OCI-LY7 (cell line): ENCODE results near the gene C16orf92. TPM values are rescaled to one million over a fixed set of nuclear protein-coding genes. Genes with fewer than 3 reads are reported as not detected.

ENCODE experiments used
- BruUV-seq: library from RNA; stranded (reverse); fragments of 400-500 nt; replicated peaks from 2 replicates; lab custom pipeline; 2021; lab: Mats Ljungman, UMichigan
- CTCF ChIA-PET: fragments of 300-600 bp; sonication (Branson Sonifier 250); formaldehyde crosslinking; loops from one replicate; lab custom pipeline; 2022; ENCODE audit warnings: antibody characterized with exemption; ENCODE audit not compliant: unreplicated experiment; lab: Charles Lee
- POLR2A ChIA-PET: fragments of 300-600 bp; sonication (Branson Sonifier 250); formaldehyde crosslinking; loops from one replicate; lab custom pipeline; 2022; ENCODE audit warnings: antibody characterized with exemption; lab: Charles Lee
- DNase-seq: peaks from one replicate; pipeline ENCODE4 v3.0.0-alpha.2; 2015; ENCODE audit warnings: low spot score
- H2AFZ ChIP-seq: fragments of 200-600 bp; sonication (generic), shearing (Covaris generic); 2 replicates; pipeline ENCODE4 v1.6.1; 2014; ENCODE audit warnings: mild to moderate bottlenecking, antibody characterized with exemption, low read length, moderate library complexity
- H3K27ac ChIP-seq: fragments of 200-600 bp; sonication (generic); 2 replicates; pipeline ENCODE4 v1.5.1; 2014; ENCODE audit warnings: mixed run types, low read depth, mild to moderate bottlenecking, moderate library complexity, low read length, inconsistent platforms; ENCODE audit not compliant: poor library complexity, severe bottlenecking
- H3K36me3 ChIP-seq: fragments of 200-600 bp; sonication (generic); 2 replicates; pipeline ENCODE4 v1.6.1; 2014; ENCODE audit warnings: mild to moderate bottlenecking, antibody characterized with exemption, low read length, moderate library complexity, mixed read lengths; ENCODE audit not compliant: insufficient read depth
- H3K4me1 ChIP-seq: fragments of 200-600 bp; sonication (generic); 2 replicates; pipeline ENCODE4 v1.5.1; 2014; ENCODE audit warnings: mild to moderate bottlenecking, low read length; ENCODE audit not compliant: insufficient read depth, poor library complexity, severe bottlenecking
- H3K4me2 ChIP-seq: fragments of 200-600 bp; sonication (generic); 2 replicates; pipeline ENCODE4 v1.6.1; 2014; ENCODE audit warnings: mild to moderate bottlenecking, low read length
- H3K4me3 ChIP-seq: fragments of 200-600 bp; sonication (generic); 2 replicates; pipeline ENCODE4 v1.5.1; 2014; ENCODE audit warnings: mild to moderate bottlenecking, low read depth, low read length; ENCODE audit not compliant: poor library complexity, severe bottlenecking
- H3K79me2 ChIP-seq: fragments of 200-600 bp; sonication (generic); 2 replicates; pipeline ENCODE4 v1.6.1; 2016; ENCODE audit warnings: low read depth, mild to moderate bottlenecking, low read length, moderate library complexity, mixed read lengths; ENCODE audit not compliant: insufficient read depth
- H3K9me2 ChIP-seq: fragments of 200-600 bp; sonication (generic); 2 replicates; pipeline ENCODE4 v1.6.1; 2016; ENCODE audit warnings: mild to moderate bottlenecking, low read length, mixed read lengths; ENCODE audit not compliant: insufficient read depth
- H3K9me3 ChIP-seq: fragments of 200-600 bp; sonication (generic); 2 replicates; pipeline ENCODE4 v1.6.1; 2014; ENCODE audit warnings: mild to moderate bottlenecking, mixed run types, low read length, mixed read lengths
- H4K20me1 ChIP-seq: fragments of 200-600 bp; sonication (generic); 2 replicates; pipeline ENCODE4 v1.6.1; 2014; ENCODE audit warnings: mild to moderate bottlenecking, antibody characterized with exemption, low read length, moderate library complexity, mixed read lengths; ENCODE audit not compliant: insufficient read depth
- CTCF ChIP-seq: fragments of 200-600 bp; sonication (generic); conservative IDR thresholded peaks from 2 replicates; pipeline ENCODE4 v1.5.1; 2014; ENCODE audit warnings: mild to moderate bottlenecking, antibody characterized with exemption, low read length, moderate library complexity, mixed read lengths
- EZH2phosphoT487 ChIP-seq: fragments of 200-600 bp; sonication (generic); IDR thresholded peaks from 2 replicates; pipeline ENCODE4 v1.6.1; 2018; ENCODE audit warnings: low read depth, borderline replicate concordance, mild to moderate bottlenecking, mixed run types, antibody characterized with exemption, low read length, moderate library complexity, mixed read lengths
- intact Hi-C: fragments of 100-400 bp; cut with micrococcal nuclease; formaldehyde crosslinking; loops from one replicate; pipeline ENCODE4 v1.10.0; 2022; ENCODE audit not compliant: unreplicated experiment
- total RNA-seq, 2 experiments: library from RNA; depleted of rRNA in 1 of 2; stranded (reverse); fragments of >200 nt in 1 of 2; shearing (Covaris generic) in 1 of 2; gene quantifications; 2 replicates each; pipeline ENCODE4 v1.2.3, GENCODE V29; 2014 to 2022

C16orf92 gene
- total RNA-seq, 2 experiments from 2014 or later = not detected

DNA sequence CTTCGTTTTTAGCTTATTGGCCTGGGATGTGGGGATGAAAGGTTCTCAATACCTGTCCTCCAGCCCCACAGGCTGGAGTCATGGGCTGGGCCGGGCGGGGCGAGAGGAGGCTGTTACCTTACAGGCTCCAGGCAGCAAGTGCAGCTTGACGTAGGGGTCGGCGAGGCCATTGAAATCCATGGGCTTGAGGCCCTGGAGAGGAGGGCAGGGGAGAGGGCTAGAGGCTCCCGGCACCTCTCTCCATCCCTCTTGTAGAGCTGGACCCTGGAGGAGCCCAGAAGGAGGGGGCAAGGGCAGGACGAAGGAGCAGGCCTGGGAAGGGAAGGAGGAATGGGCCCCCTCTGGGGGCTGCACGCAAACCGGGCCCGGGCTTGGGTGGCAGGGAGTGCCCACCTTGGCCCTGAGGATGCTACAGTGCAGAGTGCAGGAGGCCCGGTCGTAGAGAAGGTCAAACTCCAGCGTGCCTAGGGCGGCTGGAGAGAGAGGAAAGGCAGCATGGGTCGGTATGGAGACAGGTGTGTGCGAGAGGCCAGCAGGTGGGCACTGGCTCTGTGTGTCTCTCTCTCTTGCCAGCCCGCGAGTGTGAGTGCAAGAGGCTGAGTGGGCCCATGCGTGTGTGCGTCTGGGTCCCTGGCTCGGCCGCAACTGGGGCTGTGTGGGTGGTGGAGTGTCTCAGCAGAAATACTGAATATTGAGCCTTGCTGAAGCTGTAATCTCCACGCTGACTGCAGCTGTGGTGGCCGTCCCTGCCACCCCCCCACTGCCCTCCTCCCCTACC, 13.7 kb upstream of the C16orf92 start:
- Histone ChIP-seq H2AFZ (no peak overlapping the region), H3K4me2 (no peak overlapping the region), H3K9me3 (no peaks in the 10 kb centered on the region), H3K9me2 (no peaks in the 10 kb centered on the region), H3K79me2 (no peaks in the 10 kb centered on the region), H3K4me3 (no peak overlapping the region), H3K4me1 (peaks cover 2% of the 10 kb centered on the region), H3K36me3 (peaks cover 11% of the 10 kb centered on the region; the same call in 1 of the 2 replicates), H3K27ac (no peak overlapping the region), H4K20me1 (no peaks in the 10 kb centered on the region)
- TF ChIP-seq CTCF = no peak
- TF ChIP-seq EZH2phosphoT487 = no peak
- intact Hi-C loops = no loop called here
- POLR2A ChIA-PET = no interaction called here
- BruUV-seq = no TSS peak
- no peak for DNase-seq
- CTCF ChIA-PET = no interaction called here

DNA sequence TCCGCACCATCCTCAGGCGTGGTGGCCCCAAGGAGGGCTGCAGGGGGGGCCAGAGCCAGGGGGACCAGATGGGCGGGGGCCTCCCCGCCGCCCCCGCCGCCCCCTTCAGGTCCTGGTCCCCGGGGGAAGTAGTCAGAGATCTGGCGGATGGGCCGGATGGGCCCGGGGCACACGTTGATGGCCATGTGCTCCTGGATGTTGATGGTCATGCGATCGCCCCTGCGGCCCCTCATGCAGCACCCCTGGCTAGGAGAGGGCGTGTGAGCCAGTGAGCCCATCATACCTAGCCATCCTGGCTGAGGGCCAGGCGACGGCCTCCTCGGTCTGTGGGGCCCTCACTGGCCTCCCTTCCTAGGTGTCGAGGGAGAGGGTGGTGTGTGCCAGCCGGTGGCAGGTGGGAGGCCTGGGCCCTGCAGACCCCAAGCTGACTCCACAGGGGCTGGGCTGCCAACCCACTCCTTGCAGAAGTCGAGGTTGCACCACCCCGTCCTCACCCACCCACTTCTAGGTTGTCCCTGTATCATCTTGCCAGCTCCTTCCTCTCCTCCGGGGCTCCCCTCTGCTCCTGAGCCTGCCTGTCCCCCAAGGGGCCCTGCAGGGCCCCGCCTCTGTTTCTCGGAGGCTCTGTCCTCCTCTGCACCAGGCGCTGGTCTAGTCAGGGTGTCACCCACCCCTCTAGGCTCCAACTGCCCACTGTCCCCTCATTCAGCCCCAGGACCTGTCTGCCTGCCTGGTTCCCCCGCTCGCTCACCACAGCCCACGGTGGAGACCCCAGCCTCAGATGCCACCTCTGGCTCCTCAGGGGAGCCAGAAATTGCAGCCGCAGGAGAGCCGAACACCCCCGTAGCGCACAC, 12.8 kb upstream of the C16orf92 start:
- CTCF ChIA-PET = no interaction called here
- POLR2A ChIA-PET = interaction anchor here (0.6 kb wide), 1 partner anchor 886 kb away, joined by 7 read pairs; no protein-coding TSS in a partner anchor
- Histone ChIP-seq H3K9me3 (no peaks in the 10 kb centered on the region), H3K9me2 (no peaks in the 10 kb centered on the region), H3K4me1 (peaks cover 2% of the 10 kb centered on the region), H3K36me3 (peaks cover 10% of the 10 kb centered on the region; the same call in 1 of the 2 replicates), H4K20me1 (no peaks in the 10 kb centered on the region), H3K4me2 (peak overlapping the region; percentile 52; the same call in 1 of the 2 replicates), H3K79me2 (no peaks in the 10 kb centered on the region), H2AFZ (no peak overlapping the region), H3K4me3 (peak overlapping the region; percentile 34), H3K27ac (no peak overlapping the region)
- no TSS peak for BruUV-seq
- TF ChIP-seq CTCF (no peak), EZH2phosphoT487 (no peak)
- intact Hi-C loops = no loop called here
- no peak for DNase-seq
